MM.1S (cell line): ENCODE data around the gene RABEP2.
"Not testable (repeated sequence)": the region's sequence is repeated elsewhere in the genome, so short reads cannot be mapped to it uniquely, and the experiment has no call there.

Experiments
- DNase-seq: peaks from one replicate; pipeline ENCODE4 v3.0.0-alpha.2; 2015
- H2AFZ ChIP-seq: fragments of 300-600 bp; sonication (generic); 2 replicates; pipeline ENCODE4 v1.6.0; 2016; ENCODE audit warnings: antibody characterized with exemption, low read length
- H3F3A ChIP-seq: fragments of 300-600 bp; sonication (generic); 2 replicates; pipeline ENCODE4 v1.6.1; 2016; ENCODE audit warnings: mild to moderate bottlenecking, antibody characterized with exemption, low read length, moderate library complexity, mixed read lengths; ENCODE audit not compliant: insufficient read depth
- H3K27ac ChIP-seq: fragments of 300-600 bp; sonication (generic); 2 replicates; pipeline ENCODE4 v1.5.1; 2016; ENCODE audit warnings: mild to moderate bottlenecking, low read length
- H3K27me3 ChIP-seq: fragments of 300-600 bp; sonication (generic); replicated peaks from 2 replicates; pipeline ENCODE4 v1.6.0; 2016; ENCODE audit warnings: low read length; ENCODE audit not compliant: insufficient read depth
- H3K36me3 ChIP-seq: fragments of 300-600 bp; sonication (generic); replicated peaks from 2 replicates; pipeline ENCODE4 v1.6.1; 2016; ENCODE audit warnings: mild to moderate bottlenecking, low read length, mixed read lengths; ENCODE audit not compliant: insufficient read depth
- H3K4me1 ChIP-seq: fragments of 300-600 bp; sonication (generic); 2 replicates; pipeline ENCODE4 v1.6.1; 2016; ENCODE audit warnings: low read length, mixed read lengths
- H3K4me2 ChIP-seq: fragments of 300-600 bp; sonication (generic); 2 replicates; pipeline ENCODE4 v1.6.0; 2016; ENCODE audit warnings: low read depth, low read length
- H3K4me3 ChIP-seq: fragments of 300-600 bp; sonication (generic); 2 replicates; pipeline ENCODE4 v1.5.1; 2016; ENCODE audit warnings: low read length, mixed read lengths
- H3K79me2 ChIP-seq: fragments of 300-600 bp; sonication (generic); 2 replicates; pipeline ENCODE4 v1.6.1; 2016; ENCODE audit warnings: mixed run types, low read length, mixed read lengths
- H3K9ac ChIP-seq: fragments of 300-600 bp; sonication (generic); 2 replicates; pipeline ENCODE4 v1.6.1; 2016; ENCODE audit warnings: low read length, mixed read lengths
- H3K9me2 ChIP-seq: fragments of 300-600 bp; sonication (generic); replicated peaks from 2 replicates; pipeline ENCODE4 v1.6.1; 2016; ENCODE audit warnings: mild to moderate bottlenecking, low read length, mixed read lengths; ENCODE audit not compliant: insufficient read depth
- H3K9me3 ChIP-seq: fragments of 300-600 bp; sonication (generic); replicated peaks from 2 replicates; pipeline ENCODE4 v1.6.1; 2016; ENCODE audit warnings: mild to moderate bottlenecking, low read length, mixed read lengths; ENCODE audit not compliant: insufficient read depth
- H4K20me1 ChIP-seq: fragments of 300-600 bp; sonication (generic); 2 replicates; pipeline ENCODE4 v1.6.1; 2016; ENCODE audit warnings: mild to moderate bottlenecking, low read length, moderate library complexity, mixed read lengths; ENCODE audit not compliant: insufficient read depth
- EZH2 ChIP-seq: fragments of 300-600 bp; sonication (generic); optimal IDR thresholded peaks from 2 replicates; pipeline ENCODE3; 2017; ENCODE audit warnings: low read depth, mild to moderate bottlenecking, antibody characterized with exemption, low read length, mixed read lengths
- EZH2phosphoT487 ChIP-seq: fragments of 300-600 bp; sonication (generic); IDR thresholded peaks from 2 replicates; pipeline ENCODE4 v1.6.1; 2018; ENCODE audit warnings: antibody characterized with exemption, low read length
- TF ChIP-seq, protein P1 (sequence below): fragments of 300-600 bp; sonication (generic); IDR thresholded peaks from 2 replicates; pipeline ENCODE4 v1.5.1; 2016; ENCODE audit warnings: antibody characterized with exemption, low read length, mixed read lengths

Gene RABEP2

GRCh38 chr16:28924762-28925385 is at the start of gene RABEP2:
Gene RABEP2, minus strand, starts transcription at chr16:28925238. Its CDS starts 75 bp downstream, at chr16:28925163.
- H3K79me2 ChIP-seq = peaks cover 21% of the 10 kb centered on the region
- no peaks in the 10 kb centered on the region for H3K9me2 ChIP-seq
- H3K36me3 ChIP-seq = peaks cover 3% of the 10 kb centered on the region; the same call in 1 of the 2 replicates
- peak within 1 kb of the TSS; percentile 95 for H3K9ac ChIP-seq
- peaks cover 21% of the 10 kb centered on the region for H3F3A ChIP-seq
- peak within 1 kb of the TSS; percentile 95 for H2AFZ ChIP-seq
- peaks cover 16% of the 10 kb centered on the region for H3K4me1 ChIP-seq
- peak; percentile 94 for DNase-seq
- no peaks in the 10 kb centered on the region for H3K27me3 ChIP-seq
- peak within 1 kb of the TSS; percentile 93 for H3K27ac ChIP-seq
- TF ChIP-seq, protein P1, sequence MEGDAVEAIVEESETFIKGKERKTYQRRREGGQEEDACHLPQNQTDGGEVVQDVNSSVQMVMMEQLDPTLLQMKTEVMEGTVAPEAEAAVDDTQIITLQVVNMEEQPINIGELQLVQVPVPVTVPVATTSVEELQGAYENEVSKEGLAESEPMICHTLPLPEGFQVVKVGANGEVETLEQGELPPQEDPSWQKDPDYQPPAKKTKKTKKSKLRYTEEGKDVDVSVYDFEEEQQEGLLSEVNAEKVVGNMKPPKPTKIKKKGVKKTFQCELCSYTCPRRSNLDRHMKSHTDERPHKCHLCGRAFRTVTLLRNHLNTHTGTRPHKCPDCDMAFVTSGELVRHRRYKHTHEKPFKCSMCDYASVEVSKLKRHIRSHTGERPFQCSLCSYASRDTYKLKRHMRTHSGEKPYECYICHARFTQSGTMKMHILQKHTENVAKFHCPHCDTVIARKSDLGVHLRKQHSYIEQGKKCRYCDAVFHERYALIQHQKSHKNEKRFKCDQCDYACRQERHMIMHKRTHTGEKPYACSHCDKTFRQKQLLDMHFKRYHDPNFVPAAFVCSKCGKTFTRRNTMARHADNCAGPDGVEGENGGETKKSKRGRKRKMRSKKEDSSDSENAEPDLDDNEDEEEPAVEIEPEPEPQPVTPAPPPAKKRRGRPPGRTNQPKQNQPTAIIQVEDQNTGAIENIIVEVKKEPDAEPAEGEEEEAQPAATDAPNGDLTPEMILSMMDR = no peak
- no peak for TF ChIP-seq EZH2
- no peak for TF ChIP-seq EZH2phosphoT487
- peak within 1 kb of the TSS; percentile 87 for H3K4me3 ChIP-seq
- H4K20me1 ChIP-seq = no peaks in the 10 kb centered on the region
- peak within 1 kb of the TSS; percentile 100 for H3K4me2 ChIP-seq
- no peaks in the 10 kb centered on the region for H3K9me3 ChIP-seq

GRCh38 chr16:28974437-28975157 is 49.6 kb upstream of the RABEP2 start, which contains the start of gene SPNS1:
Gene SPNS1, plus strand, starts transcription at chr16:28974778. Its CDS starts 374 bp downstream, at chr16:28975152.
- no peaks in the 10 kb centered on the region for H3K36me3 ChIP-seq
- peak within 1 kb of the TSS; percentile 61 for H3K9ac ChIP-seq
- H4K20me1 ChIP-seq = no peaks in the 10 kb centered on the region
- H3K4me2 ChIP-seq = peak within 1 kb of the TSS; percentile 78
- TF ChIP-seq, protein P1 = no peak
- no peak for TF ChIP-seq EZH2
- no peaks in the 10 kb centered on the region for H3K9me3 ChIP-seq
- peaks cover 10% of the 10 kb centered on the region for H3K4me1 ChIP-seq
- H3F3A ChIP-seq = peaks cover 11% of the 10 kb centered on the region; the same call in 1 of the 2 replicates
- H3K9me2 ChIP-seq = no peaks in the 10 kb centered on the region
- peak within 1 kb of the TSS; percentile 98 for H3K4me3 ChIP-seq
- peak; percentile 97 for DNase-seq
- H3K27me3 ChIP-seq = no peaks in the 10 kb centered on the region
- peaks cover 30% of the 10 kb centered on the region for H3K79me2 ChIP-seq
- peak within 1 kb of the TSS; percentile 79 for H2AFZ ChIP-seq
- H3K27ac ChIP-seq = no peak within 1 kb of the TSS

- Histone ChIP-seq H3K36me3 (no peaks in the 10 kb centered on the region), H3K79me2 (peaks cover 30% of the 10 kb centered on the region), H3K27me3 (no peaks in the 10 kb centered on the region), H3K9me3 (no peaks in the 10 kb centered on the region), H3K9me2 (no peaks in the 10 kb centered on the region), H3K4me3 (peak overlapping the region; percentile 98), H3K4me2 (peak overlapping the region; percentile 78), H3K27ac (no peak overlapping the region), H2AFZ (peak overlapping the region; percentile 79), H3F3A (peaks cover 11% of the 10 kb centered on the region; the same call in 1 of the 2 replicates), H4K20me1 (no peaks in the 10 kb centered on the region), H3K9ac (peak overlapping the region; percentile 61), H3K4me1 (peaks cover 10% of the 10 kb centered on the region)
- TF ChIP-seq EZH2phosphoT487 (no peak), EZH2 (no peak)
- TF ChIP-seq, protein P1 = peak; percentile 53
- DNase-seq = no peak
These were observed 49.0 kb upstream of the RABEP2 start for GRCh38 chr16:28974007-28974436.

GRCh38 chr16:28969696-28970095 is 44.7 kb upstream of the RABEP2 start:
- not testable (repeated sequence) for H2AFZ ChIP-seq, H3K9me2 ChIP-seq, H3K79me2 ChIP-seq, DNase-seq, H3K9ac ChIP-seq, H3K27ac ChIP-seq, H3K27me3 ChIP-seq, H3K4me3 ChIP-seq, H4K20me1 ChIP-seq, H3K4me1 ChIP-seq, H3K4me2 ChIP-seq, H3K9me3 ChIP-seq, H3K36me3 ChIP-seq
- H3F3A ChIP-seq = peaks cover 16% of the 10 kb centered on the region; the same call in 1 of the 2 replicates
